ENCODE results near the gene DACT2. TPM values are rescaled to one million over a fixed set of nuclear protein-coding genes. Genes with fewer than 3 reads are reported as not detected.
"Not testable (repeated sequence)": the region's sequence is repeated elsewhere in the genome, so short reads cannot be mapped to it uniquely, and the experiment has no call there.

DACT2 gene
- total and polyA plus RNA-seq, 9 of the 15 experiments (the other 6 are each of a cell fraction or from before 2014, with no cell fraction given): not detected

GRCh38 chr6:168281826-168282225 is 37.8 kb downstream of the DACT2 start:
- peaks cover 0 to 7% of the 10 kb centered on the region in 2 experiments; a peak in 2 of 5 replicates for H3K4me1 ChIP-seq (replicated peaks in 1 of 2; ENCODE audit: control insufficient read depth in 2 of 2, insufficient read depth in 2 of 2, low read length in 2 of 2)
- CTCF ChIA-PET (ENCODE audit: low intra/inter-chr PET ratio): no interaction called here
- WGBS (ENCODE audit: insufficient coverage, low coverage, missing lambda C conversion rate): 1% methylated on average over 7 of the region's 7 CpGs
- no peak overlapping the region for H2AFZ ChIP-seq (ENCODE audit: low read depth, low read length)
- POLR2A ChIA-PET: no interaction called here
- no peak overlapping the region for H3K27ac ChIP-seq (ENCODE audit: extremely low read depth, low read depth, low read length)
- intact Hi-C loops (cut with micrococcal nuclease) (no loop called here), in situ Hi-C loops (cut with MboI) (no loop called here)
- DNase-seq (ENCODE audit: extremely low read depth in 1 of 4, low spot score in 3 of 4): no peak
- H3K4me2 ChIP-seq (ENCODE audit: insufficient read depth, low read length): no peak overlapping the region
- peaks cover 3% of the 10 kb centered on the region for H3K9me1 ChIP-seq (ENCODE audit: control insufficient read depth, insufficient read depth, low read length)
- H4K20me1 ChIP-seq (replicated peaks; ENCODE audit: control insufficient read depth, insufficient read depth, low read length): peaks cover 16% of the 10 kb centered on the region
- peaks cover 74 to 95% of the 10 kb centered on the region in 2 experiments for H3K27me3 ChIP-seq (ENCODE audit: control insufficient read depth in 2 of 2, insufficient read depth in 2 of 2, low read length in 2 of 2)
- H3K4me3 ChIP-seq: no peak overlapping the region
- TF ChIP-seq IRF9 (tag; IDR thresholded peaks at IDR 0.05) (no peak), ZBTB7A (IDR thresholded peaks at IDR 0.05; ENCODE audit: borderline replicate concordance, control insufficient read depth, low read depth, low read length) (no peak), NKRF (IDR thresholded peaks at IDR 0.05; ENCODE audit: borderline replicate concordance) (no peak), ZNF224 (CRISPR knock-in tag; IDR thresholded peaks at IDR 0.05) (no peak), E2F6 (IDR thresholded peaks at IDR 0.05; ENCODE audit: borderline replicate concordance in 1 of 2, extremely low read depth in 1 of 2, insufficient read depth in 1 of 2, insufficient read length in 1 of 2, low read depth in 1 of 2, low read length in 1 of 2, poor library complexity in 1 of 2, severe bottlenecking in 1 of 2) (no peak), NFATC3 (IDR thresholded peaks at IDR 0.05) (no peak), ZNF384 (IDR thresholded peaks at IDR 0.05; ENCODE audit: low read depth, low read length) (no peak)
- no peaks in the 10 kb centered on the region for H3K9me3 ChIP-seq (replicated peaks; ENCODE audit: control insufficient read depth, insufficient read depth, low read depth, low read length)
- H3K36me3 ChIP-seq (ENCODE audit: control insufficient read depth, insufficient read depth, low read length): no peaks in the 10 kb centered on the region
- FAIRE-seq: no peak
- ATAC-seq: no peak
- no TSS peak for BruUV-seq (replicated peaks)
- H3K79me2 ChIP-seq (ENCODE audit: control insufficient read depth, insufficient read depth, low read length): no peaks in the 10 kb centered on the region
- no peak overlapping the region for H3K9ac ChIP-seq (ENCODE audit: insufficient read depth in 1 of 2, low read depth in 2 of 2, low read length in 2 of 2)

- ATAC-seq; H3K9me3 ChIP-seq (replicated peaks; ENCODE audit: control insufficient read depth, insufficient read depth, low read depth, low read length); H3K4me3 ChIP-seq; H3K4me2 ChIP-seq (ENCODE audit: insufficient read depth, low read length); H3K9me1 ChIP-seq (ENCODE audit: control insufficient read depth, insufficient read depth, low read length); BruUV-seq (replicated peaks); H3K27ac ChIP-seq (ENCODE audit: extremely low read depth, low read depth, low read length); H3K36me3 ChIP-seq (ENCODE audit: control insufficient read depth, insufficient read depth, low read length); POLR2A ChIA-PET; H3K79me2 ChIP-seq (ENCODE audit: control insufficient read depth, insufficient read depth, low read length); H2AFZ ChIP-seq (ENCODE audit: low read depth, low read length); H3K9ac ChIP-seq (ENCODE audit: insufficient read depth in 1 of 2, low read depth in 2 of 2, low read length in 2 of 2); DNase-seq (ENCODE audit: extremely low read depth in 1 of 4, low spot score in 3 of 4); H3K4me1 ChIP-seq (replicated peaks in 1 of 2; ENCODE audit: control insufficient read depth in 2 of 2, insufficient read depth in 2 of 2, low read length in 2 of 2); in situ Hi-C loops (cut with MboI); FAIRE-seq; intact Hi-C loops (cut with micrococcal nuclease); CTCF ChIA-PET (ENCODE audit: low intra/inter-chr PET ratio): not testable (repeated sequence)
- Histone ChIP-seq H4K20me1 (replicated peaks; ENCODE audit: control insufficient read depth, insufficient read depth, low read length) (peaks cover 16% of the 10 kb centered on the region), H3K27me3 (ENCODE audit: control insufficient read depth in 2 of 2, insufficient read depth in 2 of 2, low read length in 2 of 2) (peaks cover 79 to 100% of the 10 kb centered on the region in 2 experiments)
- 0% methylated on average over 12 of the region's 13 CpGs for WGBS (ENCODE audit: insufficient coverage, low coverage, missing lambda C conversion rate)
Observed at GRCh38 chr6:168281314-168281713, 38.3 kb downstream of the DACT2 start.
